D721Med (cell line): ENCODE data around the gene SEPTIN6.

Experiments used
- DNase-seq: peaks from one replicate; pipeline ENCODE4 v3.0.0; 2011; ENCODE audit warnings: low spot score; ENCODE audit not compliant: insufficient read length
- FAIRE-seq: peaks from 2 replicates; lab custom pipeline; 2011; peaks lifted over from hg19 to GRCh38; lab: Jason Lieb, UNC
- CTCF ChIP-seq: IDR thresholded peaks from 2 replicates; pipeline ENCODE4 v1.5.1; 2012; ENCODE audit warnings: mild to moderate bottlenecking, control low read depth; ENCODE audit not compliant: insufficient read depth; ENCODE audit errors: missing control alignments

The SEPTIN6 gene

GRCh38 chrX:119693040-119693995 is at the start of gene SEPTIN6:
TSS of gene SEPTIN6 (minus strand) at chrX:119693168. CDS start at chrX:119693105, 63 bp downstream.
- DNase-seq (peak; percentile 29), FAIRE-seq (no peak)
- TF ChIP-seq CTCF = no peak

GRCh38 chrX:119738742-119739141 is 45.8 kb upstream of the SEPTIN6 start:
- DNase-seq (no peak), FAIRE-seq (no peak)
- TF ChIP-seq CTCF = no peak

DNA sequence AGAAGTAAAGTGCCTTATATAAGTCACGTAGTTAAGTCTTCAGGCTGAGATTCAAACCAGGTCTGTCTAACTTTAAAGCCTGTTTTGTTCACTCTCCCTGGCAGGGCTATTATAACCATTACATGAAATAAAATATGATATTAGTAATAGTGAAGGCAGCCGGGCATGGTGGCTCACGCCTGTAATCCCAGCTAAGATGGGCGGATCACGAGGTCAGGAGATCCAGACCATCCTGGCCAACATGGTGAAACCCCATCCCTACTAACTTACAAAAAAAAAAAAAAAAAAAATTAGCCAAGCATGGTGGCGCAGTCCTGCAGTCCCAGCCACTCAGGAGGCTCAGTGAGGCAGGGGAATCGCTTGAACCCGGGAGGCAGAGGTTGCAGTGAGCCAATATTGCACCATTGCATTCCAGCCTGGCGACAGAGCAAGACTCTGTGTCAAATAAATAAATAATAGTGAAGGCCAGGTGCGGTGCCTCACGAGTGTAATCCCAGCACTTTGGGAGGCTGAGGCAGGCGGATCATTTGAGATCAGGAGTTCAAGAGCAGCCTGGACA is 43.3 kb upstream of the SEPTIN6 start:
- no peak for TF ChIP-seq CTCF
- FAIRE-seq (no peak), DNase-seq (no peak)

- no peak for TF ChIP-seq CTCF
- DNase-seq (no peak), FAIRE-seq (no peak)
These were observed 42.5 kb upstream of the SEPTIN6 start for GRCh38 chrX:119735467-119735866.

GRCh38 chrX:119734897-119735339 is 42.0 kb upstream of the SEPTIN6 start:
- no peak for DNase-seq
- FAIRE-seq = no peak
- TF ChIP-seq CTCF = no peak

DNA sequence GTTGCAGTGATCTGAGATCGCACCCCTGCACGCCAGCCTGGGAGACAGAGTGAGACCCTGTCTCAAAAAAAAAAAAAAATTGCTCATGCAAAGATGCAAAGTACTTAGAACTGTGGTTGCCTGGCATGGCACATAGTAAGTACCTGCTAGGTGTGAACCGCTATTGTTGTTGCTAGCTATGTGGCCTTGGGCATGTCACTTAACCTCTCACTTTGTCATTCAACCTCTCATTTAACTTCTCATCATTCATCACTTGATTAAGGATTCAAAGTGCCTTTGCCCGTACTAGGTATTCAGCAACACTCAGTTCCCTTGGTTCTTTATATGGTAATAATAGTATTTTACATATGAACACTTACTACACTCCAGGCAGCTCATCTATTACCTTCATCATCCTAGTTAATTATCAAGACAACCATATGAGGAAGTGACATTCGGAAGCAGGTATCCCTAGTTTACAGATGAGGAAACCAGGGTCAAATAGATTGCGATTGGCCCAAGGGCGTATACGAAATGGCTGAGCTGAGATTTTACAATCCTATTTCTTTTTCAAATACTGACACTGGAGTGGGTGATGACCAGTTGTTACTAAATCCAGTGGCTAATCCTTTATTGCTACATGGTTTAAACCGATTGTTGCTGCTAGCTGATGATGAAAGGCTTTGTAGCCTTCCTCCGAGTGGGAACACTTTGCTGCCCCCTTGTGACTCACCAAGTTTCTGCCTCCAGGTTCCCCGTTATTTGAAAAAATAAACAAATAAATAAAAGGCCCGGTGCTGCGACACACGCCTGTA is 36.6 kb upstream of the SEPTIN6 start:
- DNase-seq (no peak), FAIRE-seq (no peak)
- peak; percentile 51 for TF ChIP-seq CTCF
